ENCODE measurements around the gene MYMK.
A peak's percentile ranks its signal among the peaks of the same experiment; 100 is the strongest.

Gene MYMK

DNA sequence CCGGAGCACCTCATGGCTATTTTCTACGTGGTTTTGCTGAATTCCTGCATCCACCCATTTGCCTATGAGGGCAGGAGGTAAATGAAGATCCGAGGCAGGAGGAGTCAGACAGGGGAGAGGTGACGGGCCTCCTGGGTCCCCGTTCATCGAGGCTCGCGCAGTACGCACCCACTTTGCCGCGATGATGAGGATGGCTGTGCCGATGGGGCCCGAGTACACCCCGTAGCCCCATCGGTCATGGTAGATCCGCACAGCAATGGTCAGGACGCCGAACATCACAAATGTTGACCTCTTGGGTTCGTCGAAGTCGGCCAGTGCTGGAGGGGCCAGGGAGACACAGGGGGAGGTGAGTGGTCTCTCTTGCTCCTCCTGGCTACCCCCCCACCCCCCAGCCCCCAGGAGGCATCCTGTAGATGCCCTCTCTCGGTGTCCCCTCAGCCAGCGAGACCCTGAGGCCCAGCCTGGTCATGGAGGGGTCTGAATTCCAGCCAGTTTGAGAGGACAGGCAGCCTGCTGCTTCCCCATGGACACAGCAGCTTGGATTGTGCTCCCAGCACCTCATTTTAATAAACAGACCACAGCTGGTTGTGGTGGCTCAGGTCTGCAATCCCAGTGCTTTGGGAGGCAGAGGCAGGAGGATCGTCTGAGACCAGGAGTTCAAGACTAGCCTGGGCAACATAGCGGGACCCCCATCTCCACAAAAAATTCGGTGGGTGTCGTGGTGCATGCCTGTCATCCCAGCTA, 5.9 kb downstream of the MYMK start:
- DNase-seq (ENCODE audit: low spot score), result no peak

DNA sequence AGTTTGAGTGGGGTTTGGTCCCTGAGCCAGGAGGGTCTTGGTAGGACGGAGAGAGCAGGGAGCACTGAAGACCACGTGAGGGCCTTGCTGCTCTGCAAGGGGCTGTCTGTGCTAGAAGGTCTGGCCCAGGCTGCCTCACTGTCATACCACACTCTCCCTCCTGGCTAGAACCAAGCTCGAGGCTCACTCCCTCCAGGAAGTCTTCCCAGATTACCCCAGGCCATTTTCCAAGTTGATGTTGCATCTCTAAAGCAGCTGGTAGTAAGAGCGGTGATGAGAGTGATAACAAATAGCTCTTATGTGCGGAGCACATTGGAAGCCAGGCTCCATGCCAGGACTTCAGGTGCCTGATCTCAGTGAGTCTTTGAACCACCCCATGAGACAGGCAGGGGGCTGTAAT, 6.6 kb downstream of the MYMK start:
- DNase-seq (ENCODE audit: low spot score), result no peak

DNA sequence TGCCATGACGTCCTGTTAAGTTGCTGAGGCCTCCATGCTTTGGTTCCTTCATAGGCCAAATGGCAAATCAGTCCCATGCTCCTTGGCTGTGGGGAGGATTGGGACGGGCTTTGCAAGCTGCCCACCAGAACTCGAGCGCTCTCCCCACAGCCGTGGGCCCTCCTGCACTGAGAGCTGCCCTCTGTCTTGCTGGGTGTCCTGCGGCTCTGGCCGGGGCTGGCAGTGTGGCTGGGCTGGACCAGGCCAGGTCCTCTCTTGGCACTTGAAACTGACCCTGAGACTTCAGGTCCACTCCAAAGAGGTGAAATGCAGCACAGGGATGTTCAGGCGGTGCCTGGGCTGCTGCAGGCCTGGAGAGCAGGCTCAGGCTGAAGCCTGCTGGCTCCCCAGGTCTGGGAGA, 7.0 kb downstream of the MYMK start:
- no peak for DNase-seq (ENCODE audit: low spot score)

DNA sequence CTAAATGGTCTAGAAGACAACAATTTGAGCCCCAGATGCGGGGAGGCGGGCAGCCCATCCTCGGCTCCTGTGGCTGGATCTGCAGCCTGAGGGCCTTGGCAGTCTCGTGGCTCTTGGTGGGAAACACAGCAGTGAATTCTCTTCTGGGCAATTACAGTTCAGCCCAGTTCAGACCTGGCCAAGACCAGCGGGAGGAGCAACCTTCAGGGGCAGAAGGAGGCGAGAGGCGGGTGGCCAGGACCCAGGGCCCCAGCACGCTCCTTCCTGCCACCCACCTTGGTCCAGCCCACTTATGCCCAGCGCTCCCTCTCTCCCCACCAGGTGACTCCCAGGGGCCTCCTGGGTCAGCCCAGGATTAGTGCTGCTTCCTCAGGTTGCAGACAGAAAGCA, 7.8 kb downstream of the MYMK start:
- no peak for DNase-seq (ENCODE audit: low spot score)

DNA sequence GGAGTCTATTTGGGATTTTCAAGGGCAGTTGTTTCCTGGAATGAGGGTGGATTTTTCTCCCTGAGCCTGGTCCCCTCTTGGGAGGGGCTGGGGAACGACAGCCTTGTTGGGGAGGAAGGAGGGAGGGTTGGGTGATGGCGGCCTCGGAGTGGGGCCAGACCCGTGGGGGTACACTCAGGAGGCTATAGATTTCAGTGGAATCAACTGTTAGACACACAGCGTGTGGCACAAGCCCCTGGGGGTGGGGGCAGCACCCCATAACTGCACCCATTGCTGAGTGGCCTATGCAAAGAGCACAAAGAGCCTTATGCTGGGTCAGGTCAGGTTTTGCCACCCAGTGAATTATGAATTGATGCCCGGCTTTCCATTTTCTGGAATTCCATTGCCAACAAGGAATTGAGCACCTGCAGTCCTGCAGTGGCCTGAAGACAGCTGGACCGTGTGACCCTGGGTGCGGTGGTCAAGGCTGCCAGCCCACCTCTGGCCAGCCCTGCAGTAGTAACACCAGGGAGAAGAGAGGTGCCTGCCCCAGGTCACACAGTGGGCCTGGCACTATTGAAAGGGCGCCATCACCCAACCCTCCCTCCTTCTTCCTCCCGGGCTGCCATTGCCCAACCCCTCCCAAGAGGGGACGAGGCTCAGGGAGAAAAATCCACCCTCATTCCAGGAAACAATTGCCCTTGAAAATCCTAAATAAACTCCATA, 8.4 kb downstream of the MYMK start:
- no peak for DNase-seq (ENCODE audit: low spot score)

DNA sequence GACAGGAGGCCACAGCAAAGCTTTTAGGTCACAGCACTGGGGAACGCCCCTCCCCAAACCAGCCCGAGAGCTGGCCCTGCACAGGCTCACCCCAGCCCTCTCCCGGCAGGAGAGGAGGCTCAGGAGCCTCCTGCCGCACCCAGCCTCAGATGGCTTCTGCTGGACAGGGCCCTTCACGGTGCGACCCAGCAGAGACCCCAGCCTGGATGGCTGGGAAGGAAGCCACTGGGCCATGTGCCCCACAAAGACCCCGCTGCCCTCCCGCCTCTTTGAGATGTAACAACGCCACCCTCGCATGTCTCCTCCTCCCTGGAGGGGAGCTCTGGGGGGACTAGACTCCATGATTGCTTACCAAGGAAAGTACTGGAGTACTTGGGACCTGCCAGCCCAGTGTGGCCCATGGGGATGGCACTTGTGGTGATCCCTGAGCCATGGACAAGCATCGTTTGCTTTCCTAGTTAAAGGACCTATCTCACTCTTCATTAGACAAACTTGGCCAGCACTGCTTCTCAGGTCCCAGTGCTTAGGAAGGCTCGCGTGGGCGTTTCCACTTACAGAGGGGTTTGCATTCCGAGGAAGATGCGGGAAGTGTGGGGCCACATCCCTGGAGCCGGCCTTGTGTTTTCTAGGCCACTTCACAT, 9.0 kb downstream of the MYMK start:
- no peak for DNase-seq (ENCODE audit: low spot score)

DNA sequence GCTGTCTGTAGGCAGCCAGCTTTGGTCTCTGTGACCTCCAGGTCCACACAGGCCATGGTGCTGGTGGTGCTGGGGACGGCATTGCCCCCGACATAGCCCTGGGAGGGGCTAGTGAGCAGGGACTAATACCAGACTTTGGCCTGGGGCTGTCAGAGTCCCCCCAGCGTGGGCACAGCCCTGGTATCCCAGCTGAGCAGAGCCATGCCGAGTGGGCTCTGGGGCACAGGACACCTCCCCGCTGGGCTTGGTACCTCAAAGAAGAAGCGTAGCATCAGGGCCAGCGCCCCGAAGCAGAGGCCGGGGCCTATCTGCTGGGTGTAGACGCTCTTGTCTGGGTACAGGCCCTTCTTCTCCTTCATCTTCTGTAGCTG, 9.5 kb downstream of the MYMK start:
- no peak for DNase-seq (ENCODE audit: low spot score)

DNA sequence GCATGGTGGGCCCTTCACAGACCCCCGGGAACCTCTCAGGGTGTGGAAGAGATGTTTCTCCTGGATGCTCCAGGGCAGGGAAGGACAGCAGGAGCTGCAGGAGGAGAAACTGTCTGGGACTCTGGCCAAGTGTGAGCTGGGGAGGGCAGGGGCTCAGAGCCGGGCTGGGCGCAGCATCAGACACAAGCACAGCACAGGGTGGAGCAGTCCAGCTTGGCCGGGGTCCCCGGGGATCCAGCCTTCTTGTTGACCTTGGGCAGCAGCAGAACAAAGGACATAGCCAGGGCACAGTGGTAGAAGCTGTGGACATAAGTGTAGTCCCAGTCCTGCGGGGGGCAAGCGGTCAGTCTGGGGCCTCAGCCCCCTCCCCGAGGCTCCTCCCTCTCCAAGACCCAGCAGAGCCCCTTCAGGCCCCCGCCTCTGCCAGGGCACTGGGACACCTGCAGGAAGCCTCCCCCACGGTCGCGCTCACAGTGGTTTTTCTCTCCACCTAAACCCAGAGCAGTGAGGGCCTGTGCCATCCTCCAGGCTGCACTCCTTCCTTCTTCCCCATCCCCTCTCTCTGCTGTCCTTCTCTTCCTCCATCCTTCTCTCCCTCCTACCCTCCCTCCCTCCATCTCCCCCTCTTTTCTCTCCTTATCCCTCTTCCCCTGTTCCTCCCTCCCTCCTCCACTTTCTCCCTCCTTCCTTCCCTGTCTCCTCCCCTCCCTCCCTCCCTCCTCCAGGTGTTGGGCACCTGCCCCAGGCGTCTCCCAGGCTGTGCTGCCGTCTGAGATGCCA, 10.1 kb downstream of the MYMK start:
- DNase-seq (ENCODE audit: low spot score), result no peak

DNA sequence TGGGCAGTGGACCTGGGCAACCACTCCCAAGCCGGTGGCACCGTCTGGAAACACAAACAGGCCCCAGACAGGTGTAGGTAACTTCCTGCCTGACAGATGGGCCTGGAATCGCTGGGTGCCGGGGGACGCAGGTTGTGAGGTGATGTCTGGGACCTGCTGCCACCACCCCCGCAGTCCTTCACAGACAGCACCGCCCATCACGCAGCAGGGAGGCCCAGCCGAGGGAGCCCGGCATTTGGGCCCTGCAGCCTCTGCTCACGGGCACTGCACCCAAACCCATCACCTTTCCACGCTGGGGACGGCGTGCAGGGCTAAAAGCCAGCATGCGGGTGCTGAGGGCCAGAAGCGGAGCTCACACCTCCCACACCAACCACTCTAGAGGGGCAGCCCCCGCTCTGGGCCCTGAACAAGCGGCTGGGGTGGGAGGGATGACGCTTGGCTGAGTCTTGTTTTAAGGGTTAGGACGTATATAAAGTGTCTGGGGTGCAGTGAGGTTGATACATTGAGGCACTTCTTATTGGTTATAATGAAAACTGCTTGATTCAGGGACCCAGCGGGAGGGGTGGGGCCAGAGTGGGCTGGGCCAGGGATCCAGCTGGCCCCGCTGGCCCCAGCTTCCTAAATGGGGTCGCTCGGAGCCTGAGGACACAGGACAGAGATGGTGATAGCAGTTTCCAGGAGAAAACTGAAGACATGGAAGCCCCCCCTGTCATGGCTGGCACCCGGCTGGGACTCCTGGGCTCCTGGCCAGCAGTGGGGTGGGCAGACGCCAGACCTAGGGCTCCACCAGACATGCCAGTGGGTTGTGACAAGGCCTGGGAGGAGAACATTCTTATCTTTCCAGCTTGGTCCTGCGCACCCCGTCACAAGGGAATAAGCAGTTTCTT, 11.3 kb downstream of the MYMK start:
- DNase-seq (ENCODE audit: low spot score), result no peak

DNA sequence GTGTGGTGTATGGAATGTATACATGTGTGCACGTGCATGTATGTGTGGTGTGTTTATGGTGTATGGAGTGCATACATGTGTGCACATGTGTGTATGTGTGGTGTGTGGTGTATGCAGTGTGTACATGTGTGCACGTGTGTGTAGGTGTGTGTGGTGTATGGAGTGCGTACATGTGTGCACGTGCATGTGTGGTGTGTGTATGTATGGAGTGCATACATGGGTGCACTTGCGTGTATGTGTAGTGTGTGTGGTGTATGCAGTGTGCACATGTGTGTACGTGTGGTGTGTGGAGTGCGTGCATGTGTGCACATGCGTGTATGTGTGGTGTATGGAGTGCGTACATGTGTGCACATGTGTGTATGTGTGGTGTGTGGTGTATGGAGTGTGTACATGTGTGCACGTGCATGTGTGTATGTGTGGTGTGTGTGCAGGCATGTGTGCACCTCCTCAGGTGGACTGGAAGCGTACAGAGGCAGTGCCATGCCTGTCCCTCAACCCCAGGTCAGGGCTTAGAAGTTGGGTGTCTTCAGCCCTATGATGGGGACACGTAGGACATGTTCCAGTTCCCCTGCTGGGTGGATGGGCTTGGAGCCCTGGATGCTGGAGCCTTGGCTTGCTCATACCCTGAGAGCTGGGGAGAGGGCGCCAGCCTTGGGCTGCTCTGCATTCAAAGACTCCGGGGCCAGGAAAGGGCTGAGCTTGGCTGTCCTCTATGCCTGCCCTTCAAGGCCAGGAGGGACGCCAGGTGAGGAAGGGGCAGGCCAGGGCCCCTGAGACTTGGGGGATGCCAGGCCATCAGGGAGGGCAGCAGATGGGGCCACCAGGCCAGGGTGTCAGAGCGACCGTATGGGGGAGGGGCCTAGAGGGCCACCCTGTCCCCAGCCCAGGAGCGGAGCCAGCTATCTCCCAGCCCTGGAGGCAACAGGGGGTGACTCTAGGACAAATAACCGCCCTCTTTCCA, 12.2 kb downstream of the MYMK start:
- DNase-seq (ENCODE audit: low spot score), result no peak

DNA sequence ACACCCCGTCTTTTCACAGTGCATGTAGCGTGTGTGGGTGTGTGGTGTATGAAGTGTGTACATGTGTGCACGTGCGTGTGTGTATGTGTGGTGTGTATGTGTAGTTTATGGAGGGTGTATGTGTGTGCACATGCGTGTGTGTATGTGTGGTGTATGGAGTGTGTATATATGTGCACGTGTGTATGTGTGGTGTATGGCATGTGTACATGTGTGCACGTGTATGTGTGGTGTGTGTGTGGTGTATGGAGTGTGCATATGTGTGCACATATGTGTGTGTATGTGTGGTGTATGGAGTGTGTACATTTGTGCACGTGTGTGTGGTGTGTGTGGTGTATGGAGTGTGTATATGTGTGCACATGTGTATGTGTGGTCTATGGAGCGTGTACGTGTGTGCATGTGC, 13.2 kb downstream of the MYMK start:
- no peak for DNase-seq (ENCODE audit: low spot score)

DNA sequence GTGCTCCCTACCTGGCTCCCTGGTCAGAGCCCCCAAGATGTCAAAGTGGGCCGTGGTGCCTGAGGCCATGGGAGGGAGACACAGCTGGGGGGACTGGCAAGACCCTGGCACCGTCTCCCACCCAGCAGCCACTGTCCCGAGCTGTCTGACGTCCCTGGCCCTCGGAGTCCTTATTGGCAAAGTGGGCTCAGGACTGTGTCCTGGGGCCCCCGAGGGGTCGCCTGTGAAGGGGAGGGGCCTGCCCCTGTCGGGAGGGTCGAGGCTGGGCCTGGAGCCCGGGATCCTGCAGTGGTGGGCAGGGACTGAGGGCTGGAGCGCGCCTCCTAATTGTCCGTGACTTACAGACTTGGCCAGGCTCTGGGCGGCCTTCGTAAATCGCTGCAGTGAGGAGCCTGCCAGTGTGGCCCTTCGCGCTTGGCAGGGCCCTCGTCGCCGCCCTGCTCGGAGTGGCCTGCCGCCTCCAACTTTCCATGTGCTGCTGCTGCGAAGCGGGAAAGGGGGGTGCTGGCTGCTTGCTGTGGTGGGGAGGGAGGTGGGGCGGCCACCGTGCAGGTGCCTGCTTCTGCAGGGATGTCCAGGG, 13.7 kb downstream of the MYMK start:
- no peak for DNase-seq (ENCODE audit: low spot score)

DNA sequence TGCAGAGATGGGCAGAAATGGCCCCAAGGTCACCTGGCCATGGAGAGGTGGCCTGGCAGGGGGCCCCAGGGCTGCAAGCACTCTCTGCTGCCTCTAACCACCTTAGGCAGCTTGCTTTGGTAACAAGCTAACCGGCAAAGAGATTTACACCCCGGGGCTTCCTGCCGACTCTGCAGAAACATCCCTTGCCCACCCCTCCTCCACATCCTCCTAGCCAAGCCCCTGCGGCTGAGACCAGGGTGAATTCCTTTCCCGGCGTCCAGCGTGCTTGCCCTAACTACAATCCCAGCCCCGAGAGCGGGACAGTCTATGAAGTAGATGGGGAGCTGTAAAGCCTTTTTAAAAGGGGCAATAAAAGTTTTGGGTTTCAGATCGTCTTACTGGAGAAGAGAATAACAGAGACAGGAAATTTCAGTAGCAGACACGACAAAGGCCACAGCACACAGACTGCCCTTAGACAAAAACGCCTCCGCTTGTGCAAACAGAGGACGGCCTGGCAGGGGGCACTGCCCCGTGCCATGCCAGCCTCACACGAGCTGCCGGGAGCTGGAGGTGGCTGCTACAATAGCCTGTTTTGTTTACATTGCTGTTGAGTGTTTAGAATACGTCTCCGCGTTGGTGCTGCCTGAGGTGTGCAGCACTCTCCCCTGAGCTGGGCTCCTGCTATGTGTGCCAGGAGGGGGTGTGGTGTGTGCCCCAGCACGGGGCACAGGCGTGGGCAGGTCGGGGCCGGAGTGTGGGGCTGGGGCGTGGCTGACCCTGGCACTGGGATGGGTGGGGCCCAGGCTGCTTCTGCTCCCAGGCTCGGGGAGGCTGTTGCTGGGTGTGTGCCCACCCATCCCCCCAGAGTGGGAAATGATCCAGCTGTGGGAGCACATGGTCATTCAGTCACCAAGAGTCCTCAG, 15.3 kb downstream of the MYMK start:
- DNase-seq (ENCODE audit: low spot score), result peak; percentile 7

DNA sequence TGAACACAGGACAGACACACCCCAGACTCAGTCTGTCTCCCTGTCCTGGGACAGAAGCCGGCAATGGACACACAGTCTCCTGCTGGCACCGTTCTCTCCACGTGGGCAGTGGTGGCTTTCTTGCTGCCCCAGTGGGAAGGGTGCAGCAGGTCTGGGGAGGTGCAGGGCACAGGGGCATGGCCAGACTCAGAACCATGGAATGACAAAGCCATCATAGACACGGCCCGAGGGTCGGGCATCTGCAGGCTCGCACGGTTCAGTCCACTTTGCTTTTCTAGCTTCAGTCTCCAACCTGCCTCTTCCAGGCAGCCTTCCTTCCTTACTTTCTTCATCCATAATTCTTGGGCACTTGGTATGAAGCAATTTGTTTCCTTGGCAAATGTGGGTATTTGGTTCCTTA, 16.7 kb downstream of the MYMK start:
- DNase-seq (ENCODE audit: low spot score), result no peak

DNA sequence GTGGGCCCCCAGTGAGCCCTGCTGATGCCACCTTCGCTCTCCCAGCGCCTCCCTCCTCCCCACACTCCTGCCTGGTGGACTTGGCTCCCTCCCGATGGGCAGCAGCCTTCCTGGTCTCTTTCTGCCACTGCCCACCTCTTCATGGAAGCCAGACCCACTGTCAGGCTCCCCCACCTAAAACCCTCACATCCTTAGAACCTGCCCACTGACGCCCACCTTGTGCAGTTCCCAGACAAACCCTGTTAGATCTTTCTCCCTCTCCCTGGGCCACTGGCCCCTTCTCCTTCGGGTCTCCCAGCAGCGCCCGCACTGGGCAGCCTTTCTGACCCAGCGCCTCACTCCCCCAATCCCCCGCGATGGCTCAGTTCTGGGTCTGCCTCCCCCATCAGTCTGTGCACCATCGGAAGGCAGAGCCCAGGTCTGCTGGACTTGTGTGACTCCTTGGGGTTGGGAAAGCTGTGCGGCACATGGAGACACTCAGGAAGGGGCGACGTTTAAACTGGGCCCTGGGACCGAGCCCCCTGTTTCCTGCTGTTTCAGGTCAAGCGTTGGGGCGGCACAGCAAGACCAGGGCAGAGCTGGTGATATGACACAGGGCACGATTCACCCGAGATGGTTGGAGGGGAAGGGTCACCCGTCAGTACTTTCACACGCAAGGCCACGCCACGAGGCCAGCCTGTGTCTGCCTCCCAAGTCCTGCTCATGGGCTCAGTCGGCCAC, 17.4 kb downstream of the MYMK start:
- DNase-seq (ENCODE audit: low spot score), result no peak

DNA sequence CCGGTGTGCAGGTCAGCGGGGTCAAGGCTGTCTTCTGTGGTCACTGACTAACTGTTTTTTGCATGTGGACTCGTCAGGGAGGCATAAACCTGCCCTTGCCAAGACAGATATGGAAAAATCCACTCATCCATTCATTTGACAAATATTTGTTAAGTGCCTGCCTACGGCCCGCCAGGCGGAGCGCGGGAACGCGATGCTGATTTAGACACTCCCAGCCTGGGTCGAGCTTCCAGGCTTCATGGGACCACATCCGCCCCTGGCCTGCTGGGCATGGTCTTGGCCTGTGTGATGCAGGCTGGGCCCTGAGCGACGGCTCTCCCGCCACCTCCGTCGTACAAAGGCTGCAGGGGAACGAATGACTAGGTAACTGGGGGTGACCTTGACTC, 18.1 kb downstream of the MYMK start:
- DNase-seq (ENCODE audit: low spot score), result no peak

DNA sequence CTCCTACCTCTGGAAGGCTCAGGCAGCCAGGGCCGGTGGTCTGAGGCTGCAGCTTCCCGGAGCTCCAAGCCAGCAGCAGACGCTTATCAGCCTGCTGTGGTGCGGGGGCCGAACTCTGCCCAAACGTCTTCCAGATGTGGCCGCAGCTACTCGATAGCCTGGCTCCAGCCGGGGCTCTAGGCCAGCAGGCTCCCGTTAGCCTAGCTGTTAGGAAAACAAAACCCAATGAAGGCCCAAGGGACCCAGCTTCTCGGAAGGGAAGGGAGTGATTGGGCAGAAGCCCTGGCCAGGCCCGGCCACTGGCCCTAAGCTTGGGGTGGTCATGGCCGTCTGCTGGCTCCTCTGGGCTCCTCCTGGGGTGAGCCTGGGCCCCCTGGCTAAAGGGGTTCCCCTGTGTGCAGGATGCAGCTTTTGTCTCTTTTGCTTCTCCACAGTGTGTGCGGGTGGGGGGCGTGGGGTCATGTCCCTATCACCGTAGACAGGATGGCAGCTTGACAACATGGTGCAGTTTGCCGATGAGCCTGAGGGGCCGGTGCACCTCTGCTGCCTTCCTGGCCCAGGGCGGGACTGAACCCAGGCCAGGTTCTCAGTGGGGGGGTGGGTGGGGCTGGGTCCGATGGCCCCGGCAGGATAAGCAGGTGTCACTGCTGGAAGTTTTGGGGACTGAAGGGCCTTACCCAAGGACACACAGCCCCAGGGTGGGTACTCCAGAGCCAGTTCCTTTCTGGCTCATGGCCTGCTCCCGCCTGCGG, 18.7 kb downstream of the MYMK start:
- no peak for DNase-seq (ENCODE audit: low spot score)

All from CD4-positive, alpha-beta T cell treated with Interleukin-2 at 100 ng/mL for 4 hours (primary cell).